MM.1S (cell line): ENCODE measurements around the gene TACC2.

Experiments
- CTCF ChIP-seq: fragments of 300-600 bp; sonication (generic); IDR thresholded peaks from 2 replicates; pipeline ENCODE4 v1.5.1; 2016; ENCODE audit warnings: antibody characterized with exemption, low read length, mixed read lengths
- EZH2 ChIP-seq: fragments of 300-600 bp; sonication (generic); optimal IDR thresholded peaks from 2 replicates; pipeline ENCODE3; 2017; ENCODE audit warnings: low read depth, mild to moderate bottlenecking, antibody characterized with exemption, low read length, mixed read lengths

DNA sequence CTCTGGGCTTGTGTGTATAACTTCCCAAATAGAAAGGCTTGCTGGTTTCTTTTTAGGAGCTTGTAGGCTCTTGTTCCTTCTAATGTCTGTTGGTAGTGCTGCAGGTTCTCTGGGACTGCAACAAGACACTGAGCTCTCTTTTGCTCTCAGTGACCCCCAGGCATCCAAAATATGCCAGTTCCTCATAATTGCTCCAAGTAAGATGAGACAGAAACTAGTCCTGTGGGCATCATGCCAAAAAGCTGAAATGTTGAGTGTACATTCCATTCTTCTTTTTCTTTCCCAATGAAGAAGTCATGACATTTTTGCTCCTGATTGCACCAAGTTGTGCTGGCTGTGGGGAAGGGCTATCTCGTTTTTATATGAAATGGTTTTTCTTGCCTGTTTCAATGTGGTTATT is 275.0 kb downstream of the TACC2 start:
- TF ChIP-seq CTCF (no peak), EZH2 (no peak)
